GM12891 (cell line): ENCODE measurements around the gene ATXN10.

ENCODE experiments used
- DNase-seq: peaks from one replicate; pipeline ENCODE4 v3.0.0; 2011; ENCODE audit warnings: low spot score; ENCODE audit not compliant: insufficient read length
- FAIRE-seq: peaks from 2 replicates; lab custom pipeline; 2011; peaks lifted over from hg19 to GRCh38; lab: Jason Lieb, UNC
- PAX5 ChIP-seq: IDR thresholded peaks from 2 replicates; pipeline ENCODE4 v1.6.1; 2011; ENCODE audit warnings: low read length, moderate library complexity, mild to moderate bottlenecking; ENCODE audit not compliant: insufficient read depth, severe bottlenecking
- POLR2A ChIP-seq: IDR thresholded peaks from 2 replicates; pipeline ENCODE4 v1.6.1; 2011; ENCODE audit warnings: low read depth, low read length, control low read depth
- POLR2AphosphoS5 ChIP-seq: IDR thresholded peaks from 2 replicates; pipeline ENCODE4 v1.6.1; 2011; ENCODE audit warnings: low read depth, low read length, control low read depth
- POU2F2 ChIP-seq: IDR thresholded peaks from 2 replicates; pipeline ENCODE4 v1.6.1; 2011; ENCODE audit warnings: low read depth, mild to moderate bottlenecking, control low read depth, low read length, moderate library complexity
- SPI1 ChIP-seq: IDR thresholded peaks from 2 replicates; pipeline ENCODE4 v1.6.1; 2011; ENCODE audit warnings: low read depth, low read length, control low read depth
- TAF1 ChIP-seq: IDR thresholded peaks from 2 replicates; pipeline ENCODE4 v1.6.1; 2011; ENCODE audit warnings: low read depth, low read length, control low read depth

ATXN10 gene

DNA sequence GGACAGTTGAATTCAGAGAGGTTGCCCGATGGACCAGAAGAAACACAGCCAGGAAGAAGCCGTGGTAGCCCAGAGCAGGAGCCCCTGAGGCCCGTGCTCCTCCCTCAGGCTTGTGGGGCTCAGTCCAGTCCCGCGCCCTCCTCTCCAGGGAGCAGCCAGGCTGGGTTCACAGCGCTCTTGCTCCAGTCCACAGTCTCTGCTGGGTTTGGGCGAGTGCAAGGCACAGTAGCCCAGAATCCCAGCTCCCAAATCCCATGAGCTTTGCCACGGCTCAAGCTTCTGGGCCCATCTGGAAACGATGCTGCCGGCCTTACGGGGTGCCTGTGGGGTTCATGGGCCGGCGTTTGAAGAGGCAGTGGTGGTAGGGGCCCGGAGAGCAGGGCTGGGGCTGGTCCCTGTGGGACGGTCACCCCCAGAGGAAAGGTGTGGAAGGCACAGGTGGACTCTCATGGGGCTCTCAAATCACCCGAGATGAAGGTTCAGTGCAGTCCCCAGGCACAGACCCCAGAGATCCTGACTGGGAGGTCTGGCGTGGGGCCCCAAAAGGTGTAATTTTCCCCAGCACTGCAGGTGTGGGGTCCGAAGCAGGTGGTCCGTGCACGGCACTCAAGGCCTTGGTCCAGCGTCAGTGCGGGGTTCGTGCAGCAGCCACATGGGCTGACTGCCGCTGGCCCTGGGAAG lies 30.6 kb upstream of the ATXN10 start:
- no peak for TF ChIP-seq TAF1
- no peak for TF ChIP-seq PAX5
- TF ChIP-seq POLR2A = no peak
- TF ChIP-seq POLR2AphosphoS5 = no peak
- no peak for TF ChIP-seq POU2F2
- TF ChIP-seq SPI1 = no peak
- FAIRE-seq = no peak
- DNase-seq = no peak

- no peak for DNase-seq
- no peak for FAIRE-seq
- TF ChIP-seq PAX5 = no peak
- TF ChIP-seq POLR2A = no peak
- no peak for TF ChIP-seq TAF1
- TF ChIP-seq POU2F2 = no peak
- TF ChIP-seq SPI1 = no peak
- TF ChIP-seq POLR2AphosphoS5 = no peak
Measured at GRCh38 chr22:45642986-45643385, 28.6 kb upstream of the ATXN10 start.

DNA sequence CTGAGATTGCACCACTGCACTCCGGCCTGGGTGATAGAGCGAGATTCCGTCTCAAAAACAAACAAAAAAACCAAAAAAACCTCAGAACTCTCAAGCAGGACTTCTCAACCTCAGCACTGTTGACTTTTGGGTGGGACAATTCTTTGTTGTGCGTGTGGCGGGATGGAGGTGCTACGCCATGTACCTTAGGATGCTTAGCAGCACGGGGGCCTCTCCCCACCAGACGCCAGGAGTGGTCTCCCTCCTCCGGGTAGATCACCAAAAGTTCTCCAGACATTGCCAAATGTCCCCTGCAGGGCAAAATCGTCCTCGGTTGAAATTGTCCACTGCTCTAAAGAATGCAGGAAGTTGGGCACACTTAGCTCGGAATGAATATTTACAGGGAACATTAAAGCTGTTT lies 26.9 kb upstream of the ATXN10 start:
- DNase-seq = no peak
- TF ChIP-seq POU2F2 (no peak), POLR2AphosphoS5 (no peak), POLR2A (no peak), SPI1 (no peak), PAX5 (no peak), TAF1 (no peak)
- no peak for FAIRE-seq

GRCh38 chr22:45645150-45645525 lies 26.5 kb upstream of the ATXN10 start:
- no peak for DNase-seq

GRCh38 chr22:45645526-45646414 lies 25.9 kb upstream of the ATXN10 start:
- DNase-seq (peak; percentile 88), FAIRE-seq (peak; percentile 96)
- no peak for TF ChIP-seq TAF1
- no peak for TF ChIP-seq POLR2AphosphoS5
- TF ChIP-seq PAX5 = no peak
- no peak for TF ChIP-seq POU2F2

More at GRCh38 chr22:45645150-45645525, 26.5 kb upstream of the ATXN10 start:
- FAIRE-seq = no peak
- TF ChIP-seq TAF1 (no peak), POLR2A (no peak), PAX5 (no peak), POLR2AphosphoS5 (no peak), SPI1 (no peak), POU2F2 (no peak)

DNA sequence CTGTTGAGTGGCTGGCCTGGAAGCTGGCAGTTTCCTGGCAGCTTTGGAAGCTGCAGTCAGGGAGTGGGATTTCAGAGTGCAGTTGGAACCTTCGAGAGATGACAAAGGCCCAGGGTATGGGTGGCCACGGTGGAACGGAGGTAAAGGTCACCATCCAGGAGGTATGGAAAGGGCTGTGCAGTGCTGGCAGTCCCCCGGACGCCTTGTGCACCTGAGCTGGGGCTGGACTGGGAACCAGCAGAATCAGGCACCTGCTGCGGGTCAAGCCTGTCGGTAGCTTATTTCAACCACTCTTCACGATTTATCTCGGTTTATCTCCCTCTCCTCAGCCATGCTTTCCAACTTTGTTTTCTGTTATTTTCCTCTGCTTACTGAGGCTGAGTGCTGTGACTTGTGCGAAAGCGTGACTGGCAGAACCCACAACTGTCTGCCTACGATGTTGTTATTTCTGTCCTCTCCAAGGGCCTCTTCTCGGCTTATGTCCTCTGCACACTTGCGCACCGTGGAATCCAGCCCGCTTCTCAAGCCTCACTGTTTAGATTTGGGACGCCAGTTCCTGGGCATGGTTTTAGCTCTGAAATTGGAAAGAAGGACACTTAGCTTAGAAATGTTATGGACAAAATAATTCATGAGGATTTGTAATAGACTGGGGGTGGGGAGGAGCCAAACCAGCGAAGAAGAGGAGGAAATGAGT lies 24.0 kb upstream of the ATXN10 start:
- DNase-seq (no peak), FAIRE-seq (peak; percentile 69)
- TF ChIP-seq PAX5 (no peak), POLR2AphosphoS5 (no peak), TAF1 (no peak), SPI1 (no peak), POLR2A (no peak), POU2F2 (no peak)

GRCh38 chr22:45648301-45649117 lies 23.1 kb upstream of the ATXN10 start:
- TF ChIP-seq POU2F2 (no peak), SPI1 (peak; percentile 39; the same call in 1 of the 2 replicates)
- peak; percentile 23 for FAIRE-seq
- DNase-seq = no peak

GRCh38 chr22:45649809-45650208 lies 21.8 kb upstream of the ATXN10 start:
- DNase-seq (no peak), FAIRE-seq (no peak)
- no peak for TF ChIP-seq POLR2AphosphoS5
- no peak for TF ChIP-seq POLR2A
- TF ChIP-seq SPI1 = no peak
- no peak for TF ChIP-seq PAX5
- TF ChIP-seq POU2F2 = no peak
- no peak for TF ChIP-seq TAF1

DNA sequence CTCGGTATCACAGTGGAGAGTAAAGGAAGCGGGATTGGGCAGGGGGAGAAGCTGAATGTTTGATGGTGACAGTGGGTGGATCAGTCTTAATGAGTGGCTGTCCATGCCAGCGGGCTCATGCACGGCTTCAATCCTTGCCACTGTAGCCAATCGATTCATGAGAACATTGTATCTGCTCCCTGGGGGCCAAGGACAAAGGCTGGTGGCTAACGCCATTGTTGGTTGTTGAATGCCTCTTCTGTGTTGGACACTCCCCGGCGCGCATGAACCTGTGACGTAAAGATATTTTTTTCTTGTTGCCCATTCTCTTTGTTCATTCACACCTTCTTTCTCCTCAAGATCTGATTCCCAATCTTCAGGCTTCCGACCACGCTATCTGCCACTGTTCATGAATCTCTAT lies 20.9 kb upstream of the ATXN10 start:
- DNase-seq (no peak), FAIRE-seq (no peak)
- TF ChIP-seq POLR2AphosphoS5 = no peak
- TF ChIP-seq POLR2A = no peak
- no peak for TF ChIP-seq POU2F2
- no peak for TF ChIP-seq SPI1
- TF ChIP-seq PAX5 = no peak
- no peak for TF ChIP-seq TAF1
